Smooth muscle cell (in vitro differentiated cells): ENCODE results near the gene NRN1L. TPM values are rescaled to one million over a fixed set of nuclear protein-coding genes. Genes with fewer than 3 reads are reported as not detected.

Source experiments
- DNase-seq: peaks from one replicate; lab custom pipeline; 2025; ENCODE audit not compliant: unreplicated experiment; lab: John Stamatoyannopoulos, UW
- H2AFZ ChIP-seq: fragments of 200-600 bp; sonication (generic); 2 replicates; pipeline ENCODE4 v1.6.0; 2016; ENCODE audit warnings: antibody characterized with exemption, low read depth, mild to moderate bottlenecking
- H3F3A ChIP-seq: fragments of 200-600 bp; sonication (generic); 2 replicates; pipeline ENCODE4 v1.6.0; 2017; ENCODE audit warnings: antibody characterized with exemption, low read depth
- H3K27ac ChIP-seq: fragments of 200-600 bp; sonication (generic); 2 replicates; pipeline ENCODE4 v1.5.1; 2016; ENCODE audit warnings: low read depth, mild to moderate bottlenecking
- H3K27me3 ChIP-seq: fragments of 200-600 bp; sonication (generic); 2 replicates; pipeline ENCODE4 v1.6.1; 2016; ENCODE audit warnings: low read depth, mild to moderate bottlenecking
- H3K36me3 ChIP-seq: fragments of 200-600 bp; sonication (generic); 2 replicates; pipeline ENCODE4 v1.5.1; 2016; ENCODE audit warnings: low read depth
- H3K4me1 ChIP-seq: fragments of 200-600 bp; sonication (generic); 2 replicates; pipeline ENCODE4 v1.5.1; 2016; ENCODE audit warnings: low read depth
- H3K4me2 ChIP-seq: fragments of 200-600 bp; sonication (generic); 2 replicates; pipeline ENCODE4 v1.6.0; 2016; ENCODE audit warnings: mild to moderate bottlenecking
- H3K4me3 ChIP-seq: fragments of 200-600 bp; sonication (generic); 2 replicates; pipeline ENCODE4 v1.5.1; 2016; ENCODE audit warnings: mild to moderate bottlenecking
- H3K79me2 ChIP-seq: fragments of 200-600 bp; sonication (generic); 2 replicates; pipeline ENCODE4 v1.6.0; 2016; ENCODE audit warnings: low read depth, mild to moderate bottlenecking
- H3K9ac ChIP-seq: fragments of 200-600 bp; sonication (generic); 2 replicates; pipeline ENCODE4 v1.6.0; 2016; ENCODE audit warnings: low read depth
- H3K9me3 ChIP-seq: fragments of 200-600 bp; sonication (generic); replicated peaks from 2 replicates; pipeline ENCODE4 v1.5.1; 2016; ENCODE audit warnings: low read depth
- H4K20me1 ChIP-seq: fragments of 200-600 bp; sonication (generic); 2 replicates; pipeline ENCODE4 v1.6.0; 2016; ENCODE audit warnings: low read depth
- WGBS: methylation state at CpG from one replicate; pipeline ENCODE4 v1.1.7; 2016; ENCODE audit warnings: low lambda C conversion rate; 5-methylcytosine and 5-hydroxymethylcytosine counted together
- polyA plus RNA-seq: library from polyadenylated mRNA; unstranded; fragments of >200 nt; fragmentation: Nextera tagmentation; extraction: Ambion mirVana; gene quantifications from 2 replicates; pipeline ENCODE4 v1.2.1, GENCODE V29; 2016
- total RNA-seq: library from RNA; depleted of rRNA; stranded (reverse); fragments of >200 nt; gene quantifications from 2 replicates; pipeline ENCODE4 v1.2.3, GENCODE V29; 2014
- TF ChIP-seq, protein P1 (sequence below): fragments of 200-600 bp; sonication (generic); IDR thresholded peaks from 2 replicates; pipeline ENCODE4 v1.5.1; 2017; ENCODE audit warnings: borderline replicate concordance, mild to moderate bottlenecking, antibody characterized with exemption; ENCODE audit not compliant: insufficient read depth, poor library complexity, severe bottlenecking

NRN1L gene
- total and polyA plus RNA-seq, 2 experiments from 2014 or later: 0.57 TPM; not detected in 1

DNA sequence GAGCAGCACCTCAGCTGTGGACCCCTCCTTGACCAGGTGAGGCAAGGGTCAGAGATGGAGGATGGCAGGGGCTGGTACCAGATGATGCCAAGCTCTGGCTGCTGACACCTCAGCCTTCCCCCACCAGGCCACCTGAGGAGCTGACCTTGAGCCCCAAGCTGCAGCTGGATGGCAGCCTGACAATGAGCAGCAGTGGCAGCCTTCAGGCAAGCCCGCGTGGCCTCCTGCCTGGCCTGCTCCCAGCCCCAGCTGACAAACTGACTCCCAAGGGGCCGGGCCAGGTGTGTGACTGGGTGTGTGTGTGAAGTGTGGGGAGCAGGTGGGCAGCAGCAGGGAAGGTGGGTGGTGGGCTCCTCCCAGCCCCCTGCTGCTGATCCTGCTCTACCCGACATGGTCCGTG lies 4.7 kb upstream of the NRN1L start:
- Histone ChIP-seq H4K20me1 (peaks cover 34% of the 10 kb centered on the region), H3K9ac (no peak overlapping the region), H3K27me3 (no peaks in the 10 kb centered on the region), H3K4me1 (peaks cover 3% of the 10 kb centered on the region), H3K4me3 (no peak overlapping the region), H3K9me3 (no peaks in the 10 kb centered on the region), H3F3A (no peaks in the 10 kb centered on the region), H3K27ac (no peak overlapping the region), H3K79me2 (peaks cover 19% of the 10 kb centered on the region), H3K4me2 (no peak overlapping the region), H2AFZ (no peak overlapping the region), H3K36me3 (no peaks in the 10 kb centered on the region)
- no peak for DNase-seq
- WGBS: 87% methylated on average over 5 of the region's 5 CpGs
- TF ChIP-seq, protein P1, sequence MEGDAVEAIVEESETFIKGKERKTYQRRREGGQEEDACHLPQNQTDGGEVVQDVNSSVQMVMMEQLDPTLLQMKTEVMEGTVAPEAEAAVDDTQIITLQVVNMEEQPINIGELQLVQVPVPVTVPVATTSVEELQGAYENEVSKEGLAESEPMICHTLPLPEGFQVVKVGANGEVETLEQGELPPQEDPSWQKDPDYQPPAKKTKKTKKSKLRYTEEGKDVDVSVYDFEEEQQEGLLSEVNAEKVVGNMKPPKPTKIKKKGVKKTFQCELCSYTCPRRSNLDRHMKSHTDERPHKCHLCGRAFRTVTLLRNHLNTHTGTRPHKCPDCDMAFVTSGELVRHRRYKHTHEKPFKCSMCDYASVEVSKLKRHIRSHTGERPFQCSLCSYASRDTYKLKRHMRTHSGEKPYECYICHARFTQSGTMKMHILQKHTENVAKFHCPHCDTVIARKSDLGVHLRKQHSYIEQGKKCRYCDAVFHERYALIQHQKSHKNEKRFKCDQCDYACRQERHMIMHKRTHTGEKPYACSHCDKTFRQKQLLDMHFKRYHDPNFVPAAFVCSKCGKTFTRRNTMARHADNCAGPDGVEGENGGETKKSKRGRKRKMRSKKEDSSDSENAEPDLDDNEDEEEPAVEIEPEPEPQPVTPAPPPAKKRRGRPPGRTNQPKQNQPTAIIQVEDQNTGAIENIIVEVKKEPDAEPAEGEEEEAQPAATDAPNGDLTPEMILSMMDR: no peak

DNA sequence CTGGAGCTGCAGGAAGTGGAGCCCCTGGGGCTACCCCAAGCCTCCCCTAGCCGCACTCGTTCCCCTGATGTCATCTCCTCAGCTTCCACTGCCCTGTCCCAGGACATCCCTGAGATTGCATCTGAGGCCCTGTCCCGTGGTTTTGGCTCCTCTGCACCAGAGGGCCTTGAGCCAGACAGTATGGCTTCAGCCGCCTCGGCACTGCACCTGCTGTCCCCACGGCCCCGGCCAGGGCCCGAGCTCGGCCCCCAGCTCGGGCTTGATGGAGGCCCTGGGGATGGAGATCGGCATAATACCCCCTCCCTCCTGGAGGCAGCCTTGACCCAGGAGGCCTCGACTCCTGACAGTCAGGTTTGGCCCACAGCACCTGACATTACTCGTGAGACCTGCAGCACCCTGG lies 4.1 kb upstream of the NRN1L start:
- Histone ChIP-seq H3K9ac (no peak overlapping the region), H4K20me1 (peaks cover 28% of the 10 kb centered on the region), H3K27me3 (no peaks in the 10 kb centered on the region), H3K4me2 (no peak overlapping the region), H2AFZ (no peak overlapping the region), H3K27ac (no peak overlapping the region), H3K79me2 (peaks cover 13% of the 10 kb centered on the region), H3K4me1 (peaks cover 5% of the 10 kb centered on the region), H3K36me3 (no peaks in the 10 kb centered on the region), H3K9me3 (no peaks in the 10 kb centered on the region), H3F3A (no peaks in the 10 kb centered on the region), H3K4me3 (no peak overlapping the region)
- 98% methylated on average over 13 of the region's 13 CpGs for WGBS
- TF ChIP-seq, protein P1: no peak
- no peak for DNase-seq

DNA sequence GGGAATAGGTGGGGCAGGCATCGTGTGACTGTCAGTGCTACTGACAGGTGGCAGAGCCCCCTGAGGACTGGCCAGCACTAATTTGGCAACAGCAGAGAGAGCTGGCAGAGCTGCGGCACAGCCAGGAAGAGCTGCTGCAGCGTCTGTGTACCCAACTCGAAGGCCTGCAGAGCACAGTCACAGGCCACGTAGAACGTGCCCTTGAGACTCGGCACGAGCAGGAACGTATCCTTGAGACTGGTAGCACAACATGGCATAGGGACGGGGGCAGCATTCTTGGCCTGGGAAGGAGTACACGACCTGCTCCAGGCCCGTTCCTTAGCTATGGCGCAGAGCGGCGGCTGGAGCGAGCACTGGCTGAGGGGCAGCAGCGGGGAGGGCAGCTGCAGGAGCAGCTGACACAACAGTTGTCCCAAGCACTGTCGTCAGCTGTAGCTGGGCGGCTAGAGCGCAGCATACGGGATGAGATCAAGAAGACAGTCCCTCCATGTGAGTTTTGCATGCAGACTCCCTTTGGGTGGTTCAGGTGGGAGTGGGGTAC lies 3.0 kb upstream of the NRN1L start:
- no peaks in the 10 kb centered on the region for H3K36me3 ChIP-seq
- H3K9me3 ChIP-seq: no peaks in the 10 kb centered on the region
- peaks cover 18% of the 10 kb centered on the region for H4K20me1 ChIP-seq
- no peak overlapping the region for H3K27ac ChIP-seq
- 95% methylated on average over 21 of the region's 21 CpGs for WGBS
- peaks cover 5% of the 10 kb centered on the region for H3K79me2 ChIP-seq
- no peak overlapping the region for H2AFZ ChIP-seq
- TF ChIP-seq, protein P1: no peak
- no peak overlapping the region for H3K4me3 ChIP-seq
- no peak for DNase-seq
- no peaks in the 10 kb centered on the region for H3K27me3 ChIP-seq
- H3K4me1 ChIP-seq: peaks cover 5% of the 10 kb centered on the region
- H3F3A ChIP-seq: no peaks in the 10 kb centered on the region
- H3K4me2 ChIP-seq: no peak overlapping the region
- no peak overlapping the region for H3K9ac ChIP-seq
